HL-60/S4 (cell line): ENCODE results near the gene ENTPD1.
"Not testable (repeated sequence)": the region's sequence is repeated elsewhere in the genome, so short reads cannot be mapped to it uniquely, and the experiment has no call there.

Experiments used
- in situ Hi-C: fragments of 300-500 bp; cut with MboI; formaldehyde crosslinking; loops from 2 replicates; pipeline ENCODE4 v1.14.3; 2022; ENCODE audit warnings: low sequenced_read_pairs

ENTPD1 gene

GRCh38 chr10:95756041-95756761, at the start of gene ENTPD1:
TSS of gene ENTPD1 (plus strand) at chr10:95756163. CDS start at chr10:95756240, 77 bp downstream.
- in situ Hi-C loops, result no loop called here

- in situ Hi-C loops, result no loop called here
These were observed 49.4 kb upstream of the ENTPD1 start for GRCh38 chr10:95706573-95706972.

- in situ Hi-C loops, result no loop called here
These were observed 49.0 kb upstream of the ENTPD1 start for GRCh38 chr10:95706990-95707389.

DNA sequence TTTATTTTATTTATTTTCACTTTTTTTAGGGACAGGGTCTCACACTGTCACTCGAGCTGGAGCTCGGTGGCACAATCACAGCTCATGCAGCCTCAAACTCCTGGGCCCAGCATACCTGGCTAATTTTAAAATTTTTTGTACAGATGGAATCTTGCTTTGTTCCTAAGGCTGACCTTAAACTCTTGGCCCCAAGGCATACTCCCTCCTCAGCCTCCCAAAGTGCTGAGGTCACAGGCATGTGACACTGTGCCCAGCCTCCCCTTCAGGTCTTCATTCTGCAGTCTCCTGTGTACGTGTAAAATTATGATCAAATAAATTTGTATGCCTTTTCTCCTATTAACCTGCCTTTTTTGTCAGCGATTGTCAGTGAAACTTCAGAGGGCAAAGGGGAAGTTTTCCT, 44.5 kb upstream of the ENTPD1 start:
- in situ Hi-C loops, result no loop called here

- in situ Hi-C loops, result no loop called here
These were observed 39.5 kb upstream of the ENTPD1 start for GRCh38 chr10:95716466-95716865.

- in situ Hi-C loops, result no loop called here
These were observed 39.1 kb upstream of the ENTPD1 start for GRCh38 chr10:95716866-95717265.

GRCh38 chr10:95720745-95721144, 35.2 kb upstream of the ENTPD1 start:
- in situ Hi-C loops, result not testable (repeated sequence)

GRCh38 chr10:95722496-95722895, 33.5 kb upstream of the ENTPD1 start:
- in situ Hi-C loops, result not testable (repeated sequence)

DNA sequence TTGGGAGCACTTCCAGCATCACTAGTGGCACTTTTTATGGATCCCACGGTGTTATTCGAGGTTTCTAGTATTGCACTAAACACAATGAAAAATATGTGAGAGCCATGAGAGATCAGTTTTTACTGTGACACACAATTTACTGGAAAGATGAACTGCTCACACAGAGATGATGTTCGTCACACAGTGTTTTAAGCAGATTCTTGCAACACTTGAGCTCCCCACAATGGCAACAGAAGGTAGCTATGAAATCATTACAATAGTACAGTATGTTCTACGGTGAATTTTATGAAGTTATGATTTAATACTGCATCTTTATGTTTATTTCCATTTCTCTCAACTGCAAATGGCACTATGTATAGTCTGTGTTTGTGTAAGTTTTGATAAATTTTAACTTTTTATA, 27.4 kb upstream of the ENTPD1 start:
- in situ Hi-C loops, result no loop called here

- in situ Hi-C loops, result no loop called here
These were observed 26.5 kb upstream of the ENTPD1 start for GRCh38 chr10:95729323-95730055.

- in situ Hi-C loops, result no loop called here
These were observed 25.7 kb upstream of the ENTPD1 start for GRCh38 chr10:95730233-95730632.

DNA sequence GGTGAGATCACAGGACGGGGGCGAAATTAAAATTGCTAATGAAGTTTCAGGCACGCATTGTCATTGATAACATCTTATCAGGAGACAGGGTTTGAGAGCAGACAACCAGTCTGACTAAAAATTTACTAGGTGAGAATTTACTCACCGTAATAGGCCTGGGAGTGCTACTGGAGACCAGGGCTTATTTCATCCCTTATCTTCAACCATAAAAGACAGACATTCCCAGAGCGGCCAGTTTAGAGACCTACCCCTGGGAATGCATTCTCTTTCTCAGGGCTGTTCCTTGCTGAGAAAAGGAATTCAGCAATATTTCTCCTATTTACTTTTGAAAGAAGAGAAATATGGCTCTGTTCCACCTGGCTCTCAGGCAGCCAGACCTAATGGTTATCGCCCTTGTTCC, 23.1 kb upstream of the ENTPD1 start:
- in situ Hi-C loops, result not testable (repeated sequence)

DNA sequence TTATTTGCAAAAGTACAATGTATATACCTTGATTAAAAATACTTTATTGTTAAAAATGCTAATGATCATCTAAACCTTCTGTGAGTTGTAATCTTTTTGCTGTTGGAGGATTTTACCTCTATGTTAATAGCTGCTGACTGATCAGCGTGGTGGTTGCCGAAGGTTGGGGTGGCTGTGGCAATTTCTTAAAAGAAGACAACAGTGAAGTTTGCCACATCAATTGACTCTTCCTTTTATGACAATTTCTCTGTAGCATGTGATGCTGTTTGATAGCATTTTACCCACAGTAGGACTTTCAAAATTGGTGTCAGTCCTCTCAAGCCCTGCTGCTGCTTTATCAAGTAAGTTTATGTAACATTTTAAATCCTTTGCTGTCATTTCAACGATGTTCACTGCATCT, 16.9 kb upstream of the ENTPD1 start:
- in situ Hi-C loops, result no loop called here

DNA sequence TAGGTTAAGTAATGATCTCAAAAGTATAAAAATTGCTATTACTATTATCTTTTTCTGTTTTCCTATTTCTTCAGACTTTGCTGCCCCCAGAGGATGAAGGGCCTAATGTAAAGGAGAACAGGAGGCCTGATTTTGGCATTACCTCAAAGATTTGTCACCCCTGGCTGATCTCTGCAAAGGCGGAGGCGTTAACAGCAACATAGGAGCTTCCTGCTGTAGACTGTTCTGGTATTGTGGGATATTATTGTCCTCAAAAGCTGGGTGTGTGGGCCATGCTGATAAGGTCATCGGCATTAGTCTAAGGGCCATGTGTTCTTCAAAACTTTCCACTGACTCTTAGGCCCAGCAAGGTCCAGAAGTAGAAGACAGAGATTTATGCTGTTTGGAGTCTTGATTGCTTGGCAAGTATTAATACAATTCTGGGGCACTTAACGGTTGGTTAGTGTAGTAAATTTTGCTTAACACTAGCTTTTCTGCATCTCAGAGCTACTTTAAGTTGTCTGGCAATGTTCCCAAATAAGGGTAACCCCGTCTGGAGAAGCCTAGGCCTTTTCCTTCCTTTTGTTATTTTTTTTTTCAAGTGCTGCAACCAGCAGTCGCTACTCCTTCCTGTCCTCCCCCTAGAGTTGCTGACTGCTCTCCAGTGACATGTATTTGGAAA, 14.0 kb upstream of the ENTPD1 start:
- in situ Hi-C loops, result no loop called here

- in situ Hi-C loops, result no loop called here
These were observed 13.5 kb upstream of the ENTPD1 start for GRCh38 chr10:95742485-95742884.

DNA sequence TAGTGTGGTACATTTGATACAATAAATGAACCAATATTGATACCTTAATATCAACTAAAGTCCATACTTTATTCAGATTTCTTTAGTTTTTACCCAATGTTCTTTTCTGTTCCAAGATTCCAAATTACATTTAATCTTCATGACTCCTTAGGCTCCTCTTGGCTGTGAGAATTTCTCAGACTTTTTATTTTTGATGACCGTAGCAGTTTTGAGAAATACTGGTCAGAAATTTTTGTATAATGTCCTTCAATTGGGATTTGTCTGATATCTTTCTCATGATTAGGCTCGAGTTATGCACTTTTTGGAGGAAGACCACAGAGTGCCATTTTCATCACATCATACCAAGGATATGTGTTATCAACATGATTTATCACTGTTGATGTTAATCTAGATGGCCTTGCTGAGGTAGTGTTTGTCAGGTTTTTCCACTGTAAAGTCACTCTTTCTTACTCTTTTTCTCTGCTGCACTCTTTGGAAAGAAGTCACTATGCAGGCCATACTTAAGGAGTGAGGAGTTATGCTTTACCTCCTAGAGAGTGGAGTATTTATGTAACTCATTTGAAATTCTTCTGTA, 12.9 kb upstream of the ENTPD1 start:
- in situ Hi-C loops, result no loop called here

DNA sequence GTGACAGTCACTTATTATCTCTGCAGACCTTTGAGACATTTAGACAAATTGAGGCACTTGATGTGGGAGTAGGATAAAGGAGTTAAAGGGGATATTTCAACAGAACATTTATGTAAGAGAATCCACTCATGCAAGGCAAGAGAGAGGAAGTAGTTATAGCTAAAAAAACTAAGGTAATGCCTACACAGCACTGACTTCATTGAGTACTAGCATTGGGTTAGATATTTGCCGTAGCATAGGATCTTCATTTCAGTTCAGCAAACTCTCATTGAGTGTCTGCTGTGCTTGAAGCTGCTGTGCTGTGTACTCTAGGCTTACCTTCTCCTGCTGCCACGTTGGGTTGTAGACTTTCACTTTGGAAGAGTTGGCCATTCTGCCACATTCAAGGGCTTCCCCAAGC, 10.5 kb upstream of the ENTPD1 start:
- in situ Hi-C loops, result no loop called here

- in situ Hi-C loops, result no loop called here
These were observed 7.6 kb upstream of the ENTPD1 start for GRCh38 chr10:95748349-95748748.

GRCh38 chr10:95755511-95756004, 405 bp upstream of the ENTPD1 start:
- in situ Hi-C loops, result no loop called here

- in situ Hi-C loops, result no loop called here
These were observed 1.1 kb downstream of the ENTPD1 start for GRCh38 chr10:95756809-95757684.
